ENCODE measurements around the gene PTS. TPM values are rescaled to one million over a fixed set of nuclear protein-coding genes. Genes with fewer than 3 reads are reported as not detected.

PTS gene
- total and polyA plus RNA-seq, 4 donors, result 11.3 to 106 (median 49.5) TPM

GRCh38 chr11:112266410-112266778 lies 40.2 kb downstream of the PTS start (continued):
- no peak for TF ChIP-seq ZBTB33 (IDR thresholded peaks at IDR 0.05)
- TF ChIP-seq GABPA (IDR thresholded peaks at IDR 0.05 in 1 of 2, conservative IDR thresholded peaks at IDR 0.05 in 1 of 2), result no peak
- no peak for TF ChIP-seq FOXA2 (IDR thresholded peaks at IDR 0.05)
- no peak for TF ChIP-seq ATF3 (IDR thresholded peaks at IDR 0.05)

- H3K27ac ChIP-seq (ENCODE audit: low read depth in 1 of 2, low read length in 2 of 2), result no peak overlapping the region
- H3K27me3 ChIP-seq (ENCODE audit: control insufficient read depth in 4 of 4, insufficient read depth in 4 of 4, low read length in 3 of 4), result no peaks in the 10 kb centered on the region
- H3K4me1 ChIP-seq (ENCODE audit: control insufficient read depth in 4 of 4, insufficient read depth in 4 of 4, low read length in 3 of 4), result peaks cover 0 to 14% (median 7%) of the 10 kb centered on the region in 4 donors
- TF ChIP-seq JUND (IDR thresholded peaks at IDR 0.05) (peak; percentile 40 to 56), RAD21 (IDR thresholded peaks at IDR 0.05) (peak; percentile 10 to 26), ATF3 (IDR thresholded peaks at IDR 0.05) (peak; percentile 27), GABPA (IDR thresholded peaks at IDR 0.05 in 1 of 2, conservative IDR thresholded peaks at IDR 0.05 in 1 of 2) (peak in 1 of 2 donors; percentile 46), RXRA (IDR thresholded peaks at IDR 0.05) (peak; percentile 83 to 87), CTCF (IDR thresholded peaks at IDR 0.05; ENCODE audit: low read depth, low read length, missing input control) (no peak), NR2F2 (IDR thresholded peaks at IDR 0.05) (peak; percentile 63), TAF1 (conservative IDR thresholded peaks at IDR 0.05) (no peak), HNF4A (conservative IDR thresholded peaks at IDR 0.05) (peak; percentile 76 to 80), YY1 (IDR thresholded peaks at IDR 0.05) (peak; percentile 74), FOXA2 (IDR thresholded peaks at IDR 0.05) (no peak), MAX (IDR thresholded peaks at IDR 0.05) (peak; percentile 43), ZBTB33 (IDR thresholded peaks at IDR 0.05) (peak; percentile 35), EGR1 (IDR thresholded peaks at IDR 0.05; ENCODE audit: low read depth in 2 of 2) (no peak), HNF4G (IDR thresholded peaks at IDR 0.05) (peak; percentile 44), SP1 (IDR thresholded peaks at IDR 0.05) (peak; percentile 41), REST (IDR thresholded peaks at IDR 0.05) (no peak), FOXA1 (IDR thresholded peaks at IDR 0.05) (no peak)
- no peak overlapping the region for H3K9ac ChIP-seq (ENCODE audit: low read depth in 1 of 2, low read length in 2 of 2)
- H3K4me3 ChIP-seq (ENCODE audit: low read depth in 1 of 3, low read length in 3 of 3), result no peak overlapping the region
- no peak for DNase-seq (ENCODE audit: low spot score)
- H3K36me3 ChIP-seq (ENCODE audit: control insufficient read depth in 4 of 4, insufficient read depth in 3 of 4, low read depth in 1 of 4, low read length in 3 of 4), result no peaks in the 10 kb centered on the region
- WGBS, result 30% methylated on average over 5 of the region's 5 CpGs
- H3K9me3 ChIP-seq (ENCODE audit: control insufficient read depth in 4 of 4, low read length in 3 of 4), result no peaks in the 10 kb centered on the region
These were observed 41.0 kb downstream of the PTS start for GRCh38 chr11:112267188-112267591.

Measured in liver (tissue), 9 donors.